ENCODE results near the gene WDCP.

DNA sequence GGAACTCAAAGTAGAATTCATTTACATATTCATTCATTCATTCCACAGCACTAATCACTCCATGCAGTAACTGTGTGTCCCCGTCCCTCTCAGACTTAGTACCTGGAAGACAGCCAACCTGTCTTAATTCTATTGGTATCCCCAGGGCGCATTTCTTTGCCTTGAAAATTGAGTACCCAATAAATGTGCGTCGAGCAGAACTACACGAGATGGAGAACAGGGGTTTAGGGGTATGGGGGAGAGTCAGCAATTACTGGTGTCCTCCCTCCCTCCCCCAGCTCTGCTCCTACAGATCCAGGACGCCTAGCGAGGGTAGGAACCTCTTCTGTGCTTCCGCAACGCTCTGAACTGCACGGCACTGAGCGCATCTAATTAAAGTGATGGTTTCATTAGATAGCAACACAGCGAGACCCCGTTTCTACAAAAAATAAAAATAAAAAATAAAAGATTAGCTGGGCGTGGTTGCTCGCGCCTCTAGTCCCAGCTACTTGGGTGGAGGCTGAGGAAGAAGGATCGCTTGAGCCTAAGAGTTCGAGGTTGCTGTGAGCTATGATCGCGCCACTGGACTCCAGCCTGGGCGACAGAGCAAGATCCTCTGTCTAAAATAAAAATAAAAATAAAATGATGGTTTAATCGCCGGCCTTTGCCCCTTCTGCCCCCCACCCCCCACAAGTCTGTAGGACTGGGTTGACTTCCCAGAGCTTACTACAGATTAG lies 1.7 kb upstream of the WDCP start:
- no peak for TF ChIP-seq TAF1 (IDR thresholded peaks at IDR 0.05; ENCODE audit: borderline replicate concordance, low read depth, low read length)
- no peak for TF ChIP-seq CEBPB (IDR thresholded peaks at IDR 0.05; ENCODE audit: borderline replicate concordance in 1 of 2, low read depth in 2 of 2, low read length in 2 of 2)
- no peak for TF ChIP-seq USF2 (IDR thresholded peaks at IDR 0.05; ENCODE audit: borderline replicate concordance, low read depth, low read length)
- TF ChIP-seq TBL1XR1 (IDR thresholded peaks at IDR 0.05; ENCODE audit: low read depth, low read length), result no peak
- TF ChIP-seq SUPT20H (IDR thresholded peaks at IDR 0.05; ENCODE audit: borderline replicate concordance, control insufficient read depth, low read depth, low read length), result no peak
- TF ChIP-seq CUX1 (IDR thresholded peaks at IDR 0.05; ENCODE audit: insufficient replicate concordance, low read depth, low read length), result no peak
- no peak for TF ChIP-seq CTCF (IDR thresholded peaks at IDR 0.05 in 2 of 3, conservative IDR thresholded peaks at IDR 0.05 in 1 of 3; ENCODE audit: control insufficient read depth in 2 of 3, extremely low read depth in 1 of 3, insufficient read depth in 1 of 3, low read depth in 3 of 3, low read length in 3 of 3)

Measured in GM12878 (cell line).